Measurements from ENCODE around the gene MIPOL1. TPM values are rescaled to one million over a fixed set of nuclear protein-coding genes. Genes with fewer than 3 reads are reported as not detected.

The MIPOL1 gene
- total and polyA plus RNA-seq, 10 donors: 0.50 to 15.5 (median 7.3) TPM

GRCh38 chr14:37585971-37586796 is 388.4 kb downstream of the MIPOL1 start:
- intact Hi-C loops (cut with DNase I; ENCODE audit: low total_unique reads): no loop called here
- TF ChIP-seq POLR2AphosphoS5 (IDR thresholded peaks at IDR 0.05) (no peak), POLR2A (IDR thresholded peaks at IDR 0.05) (no peak), CTCF (IDR thresholded peaks at IDR 0.05 in 8 of 11, conservative IDR thresholded peaks at IDR 0.05 in 3 of 11) (no peak)
- DNase-seq: no peak
- no peak overlapping the region for H3K27ac ChIP-seq
- H3K4me3 ChIP-seq: no peak overlapping the region
- peaks cover 0 to 29% (median 7%) of the 10 kb centered on the region in 6 donors for H3K4me1 ChIP-seq
- no peaks in the 10 kb centered on the region for H3K36me3 ChIP-seq
- peaks cover 0 to 19% (median 0%) of the 10 kb centered on the region in 8 donors for H3K9me3 ChIP-seq
- peaks cover 10 to 98% (median 83%) of the 10 kb centered on the region in 7 donors for H3K27me3 ChIP-seq (replicated peaks in 1 of 7)
- 8 to 15% (median 12%) methylated on average over 10 of the region's 10 CpGs for WGBS, 5 donors

- H3K36me3 ChIP-seq: no peaks in the 10 kb centered on the region
- H3K27me3 ChIP-seq (replicated peaks in 1 of 7): peaks cover 15 to 100% (median 89%) of the 10 kb centered on the region in 7 donors
- no peak overlapping the region for H3K4me3 ChIP-seq
- peaks cover 0 to 33% (median 7%) of the 10 kb centered on the region in 6 donors for H3K4me1 ChIP-seq
- TF ChIP-seq POLR2A (IDR thresholded peaks at IDR 0.05) (no peak), CTCF (IDR thresholded peaks at IDR 0.05 in 8 of 11, conservative IDR thresholded peaks at IDR 0.05 in 3 of 11) (no peak), POLR2AphosphoS5 (IDR thresholded peaks at IDR 0.05) (no peak)
- 0 to 5% (median 1%) methylated on average over 1 of the region's 1 CpG for WGBS, 5 donors
- DNase-seq: no peak
- H3K27ac ChIP-seq: no peak overlapping the region
- intact Hi-C loops (cut with DNase I; ENCODE audit: low total_unique reads): no loop called here
- H3K9me3 ChIP-seq: peaks cover 0 to 24% (median 0%) of the 10 kb centered on the region in 8 donors
Measured at GRCh38 chr14:37586797-37587130, 389.0 kb downstream of the MIPOL1 start.

DNA sequence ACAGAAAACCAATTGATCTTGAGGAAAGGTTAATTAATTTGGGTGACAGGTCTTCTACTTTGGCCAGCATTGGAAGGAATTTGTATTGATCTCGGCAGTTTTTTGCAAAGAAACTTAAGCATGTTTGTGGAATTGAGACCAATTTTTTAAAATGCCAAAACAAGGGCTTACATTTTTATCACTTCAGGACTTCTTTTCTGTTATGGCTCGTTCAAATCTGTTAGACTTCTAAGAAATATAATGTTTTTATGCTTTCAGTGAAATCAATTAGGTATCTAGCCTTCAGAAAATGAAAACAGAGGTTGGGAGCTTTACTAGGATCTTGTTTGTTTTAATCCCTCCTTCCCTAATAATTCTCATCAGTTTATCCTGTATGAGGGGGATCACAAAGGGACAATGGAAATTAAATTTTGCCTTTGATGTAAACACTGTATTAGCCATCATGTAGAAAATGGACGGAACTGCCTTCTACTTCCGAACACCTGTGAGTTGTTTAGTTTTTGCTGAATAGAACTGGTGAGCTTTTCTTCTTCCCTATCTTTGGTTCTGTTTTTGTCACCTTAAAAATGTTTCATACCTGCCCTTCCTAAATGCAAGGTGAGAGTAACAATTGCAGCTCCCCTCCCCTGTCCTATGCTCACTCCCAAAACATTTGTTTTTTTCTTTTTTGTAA is 389.5 kb downstream of the MIPOL1 start:
- intact Hi-C loops (cut with DNase I; ENCODE audit: low total_unique reads): no loop called here
- TF ChIP-seq POLR2A (IDR thresholded peaks at IDR 0.05): no peak
- TF ChIP-seq CTCF (IDR thresholded peaks at IDR 0.05 in 8 of 11, conservative IDR thresholded peaks at IDR 0.05 in 3 of 11): no peak
- no peak for TF ChIP-seq POLR2AphosphoS5 (IDR thresholded peaks at IDR 0.05)
- 9 to 19% (median 10%) methylated on average over 4 of the region's 4 CpGs for WGBS, 5 donors

More for the DNA sequence above, 389.5 kb downstream of the MIPOL1 start:
- Histone ChIP-seq H3K36me3 (no peaks in the 10 kb centered on the region), H3K27me3 (replicated peaks in 1 of 7) (peaks cover 20 to 100% (median 94%) of the 10 kb centered on the region in 7 donors), H3K9me3 (peaks cover 0 to 29% (median 0%) of the 10 kb centered on the region in 8 donors), H3K4me3 (no peak overlapping the region), H3K27ac (no peak overlapping the region), H3K4me1 (peaks cover 0 to 36% (median 8%) of the 10 kb centered on the region in 6 donors)
- DNase-seq: no peak
